Activated naive CD8-positive, alpha-beta T cell (primary cell): Measurements from ENCODE around the gene PSMB11.

Experiments used
- H3K27ac Mint-ChIP-seq: one replicate; pipeline ENCODE4 v1.8.0; 2021; ENCODE audit warnings: mixed read lengths
- H3K27me3 Mint-ChIP-seq: one replicate; pipeline ENCODE4 v1.8.0; 2021; ENCODE audit warnings: mixed read lengths
- H3K36me3 Mint-ChIP-seq: one replicate; pipeline ENCODE4 v1.8.0; 2021; ENCODE audit warnings: mixed read lengths
- H3K4me1 Mint-ChIP-seq: one replicate; pipeline ENCODE4 v1.8.0; 2021; ENCODE audit warnings: low read depth, mixed read lengths
- H3K4me3 Mint-ChIP-seq: one replicate; pipeline ENCODE4 v1.8.0; 2021; ENCODE audit warnings: mild to moderate bottlenecking, mixed read lengths
- H3K9me3 Mint-ChIP-seq: one replicate; pipeline ENCODE4 v1.8.0; 2021; ENCODE audit warnings: low read depth, mixed read lengths

Gene PSMB11

GRCh38 chr14:23071921-23072539, 30.0 kb downstream of the PSMB11 start:
- peaks cover 6% of the 10 kb centered on the region for H3K36me3 Mint-ChIP-seq
- H3K9me3 Mint-ChIP-seq: no peaks in the 10 kb centered on the region
- H3K4me1 Mint-ChIP-seq: peaks cover 40% of the 10 kb centered on the region
- peak overlapping the region; percentile 98 for H3K27ac Mint-ChIP-seq
- H3K4me3 Mint-ChIP-seq: peak overlapping the region; percentile 99
- no peaks in the 10 kb centered on the region for H3K27me3 Mint-ChIP-seq

GRCh38 chr14:23074906-23075305, 32.9 kb downstream of the PSMB11 start:
- H3K27me3 Mint-ChIP-seq: no peaks in the 10 kb centered on the region
- no peaks in the 10 kb centered on the region for H3K9me3 Mint-ChIP-seq
- no peak overlapping the region for H3K27ac Mint-ChIP-seq
- H3K4me3 Mint-ChIP-seq: no peak overlapping the region
- H3K36me3 Mint-ChIP-seq: peaks cover 2% of the 10 kb centered on the region
- peaks cover 27% of the 10 kb centered on the region for H3K4me1 Mint-ChIP-seq

GRCh38 chr14:23076785-23077408, 34.9 kb downstream of the PSMB11 start:
- H3K27me3 Mint-ChIP-seq: no peaks in the 10 kb centered on the region
- H3K4me1 Mint-ChIP-seq: peaks cover 12% of the 10 kb centered on the region
- peaks cover 2% of the 10 kb centered on the region for H3K36me3 Mint-ChIP-seq
- no peaks in the 10 kb centered on the region for H3K9me3 Mint-ChIP-seq
- H3K27ac Mint-ChIP-seq: peak overlapping the region; percentile 16
- H3K4me3 Mint-ChIP-seq: no peak overlapping the region

- no peaks in the 10 kb centered on the region for H3K9me3 Mint-ChIP-seq
- H3K27me3 Mint-ChIP-seq: no peaks in the 10 kb centered on the region
- peak overlapping the region; percentile 82 for H3K27ac Mint-ChIP-seq
- peaks cover 2% of the 10 kb centered on the region for H3K36me3 Mint-ChIP-seq
- H3K4me3 Mint-ChIP-seq: no peak overlapping the region
- H3K4me1 Mint-ChIP-seq: peaks cover 4% of the 10 kb centered on the region
These were observed 36.0 kb downstream of the PSMB11 start for GRCh38 chr14:23077962-23078361.

- Mint-ChIP-seq H3K27me3 (no peaks in the 10 kb centered on the region), H3K27ac (peak overlapping the region; percentile 82), H3K36me3 (peaks cover 2% of the 10 kb centered on the region), H3K9me3 (no peaks in the 10 kb centered on the region), H3K4me1 (peaks cover 4% of the 10 kb centered on the region), H3K4me3 (no peak overlapping the region)
These were observed 36.7 kb downstream of the PSMB11 start for GRCh38 chr14:23078692-23079116.

- H3K4me3 Mint-ChIP-seq: no peak overlapping the region
- H3K36me3 Mint-ChIP-seq: peaks cover 5% of the 10 kb centered on the region
- H3K27ac Mint-ChIP-seq: peak overlapping the region; percentile 82
- H3K27me3 Mint-ChIP-seq: no peaks in the 10 kb centered on the region
- peaks cover 7% of the 10 kb centered on the region for H3K4me1 Mint-ChIP-seq
- no peaks in the 10 kb centered on the region for H3K9me3 Mint-ChIP-seq
These were observed 37.7 kb downstream of the PSMB11 start for GRCh38 chr14:23079716-23080115.

GRCh38 chr14:23080474-23080873, 38.5 kb downstream of the PSMB11 start:
- Mint-ChIP-seq H3K27me3 (no peaks in the 10 kb centered on the region), H3K27ac (peak overlapping the region; percentile 82), H3K4me3 (no peak overlapping the region), H3K36me3 (peaks cover 2% of the 10 kb centered on the region), H3K4me1 (peaks cover 9% of the 10 kb centered on the region), H3K9me3 (no peaks in the 10 kb centered on the region)

GRCh38 chr14:23085458-23085857, 43.4 kb downstream of the PSMB11 start:
- H3K36me3 Mint-ChIP-seq: peaks cover 22% of the 10 kb centered on the region
- H3K27ac Mint-ChIP-seq: peak overlapping the region; percentile 93
- no peaks in the 10 kb centered on the region for H3K9me3 Mint-ChIP-seq
- peaks cover 40% of the 10 kb centered on the region for H3K4me1 Mint-ChIP-seq
- peak overlapping the region; percentile 53 for H3K4me3 Mint-ChIP-seq
- H3K27me3 Mint-ChIP-seq: no peaks in the 10 kb centered on the region

GRCh38 chr14:23086565-23086964, 44.6 kb downstream of the PSMB11 start:
- Mint-ChIP-seq H3K4me1 (peaks cover 43% of the 10 kb centered on the region), H3K27ac (peak overlapping the region; percentile 85), H3K4me3 (no peak overlapping the region), H3K9me3 (no peaks in the 10 kb centered on the region), H3K27me3 (no peaks in the 10 kb centered on the region), H3K36me3 (peaks cover 24% of the 10 kb centered on the region)

- Mint-ChIP-seq H3K9me3 (no peaks in the 10 kb centered on the region), H3K36me3 (peaks cover 30% of the 10 kb centered on the region), H3K4me1 (peaks cover 62% of the 10 kb centered on the region), H3K27me3 (no peaks in the 10 kb centered on the region), H3K4me3 (no peak overlapping the region), H3K27ac (peak overlapping the region; percentile 58)
These were observed 47.7 kb downstream of the PSMB11 start for GRCh38 chr14:23089498-23090253.

GRCh38 chr14:23090254-23090636, 48.2 kb downstream of the PSMB11 start:
- H3K36me3 Mint-ChIP-seq: peaks cover 30% of the 10 kb centered on the region
- H3K27ac Mint-ChIP-seq: peak overlapping the region; percentile 58

GRCh38 chr14:23091294-23092225, 49.5 kb downstream of the PSMB11 start:
- Mint-ChIP-seq H3K27ac (peak overlapping the region; percentile 83), H3K4me1 (peaks cover 55% of the 10 kb centered on the region), H3K36me3 (peaks cover 26% of the 10 kb centered on the region), H3K4me3 (peak overlapping the region; percentile 73), H3K9me3 (no peaks in the 10 kb centered on the region), H3K27me3 (no peaks in the 10 kb centered on the region)

More at GRCh38 chr14:23090254-23090636, 48.2 kb downstream of the PSMB11 start:
- Mint-ChIP-seq H3K27me3 (no peaks in the 10 kb centered on the region), H3K4me1 (peaks cover 60% of the 10 kb centered on the region), H3K4me3 (no peak overlapping the region), H3K9me3 (no peaks in the 10 kb centered on the region)

GRCh38 chr14:23093104-23093503, 51.1 kb downstream of the PSMB11 start:
- peaks cover 24% of the 10 kb centered on the region for H3K36me3 Mint-ChIP-seq
- H3K27me3 Mint-ChIP-seq: no peaks in the 10 kb centered on the region
- peak overlapping the region; percentile 29 for H3K27ac Mint-ChIP-seq
- H3K4me3 Mint-ChIP-seq: no peak overlapping the region
- no peaks in the 10 kb centered on the region for H3K9me3 Mint-ChIP-seq
- H3K4me1 Mint-ChIP-seq: peaks cover 54% of the 10 kb centered on the region

GRCh38 chr14:23093526-23093925, 51.5 kb downstream of the PSMB11 start:
- Mint-ChIP-seq H3K4me3 (no peak overlapping the region), H3K9me3 (no peaks in the 10 kb centered on the region), H3K36me3 (peaks cover 24% of the 10 kb centered on the region), H3K27me3 (no peaks in the 10 kb centered on the region), H3K27ac (peak overlapping the region; percentile 29), H3K4me1 (peaks cover 57% of the 10 kb centered on the region)
